ENCODE measurements around the gene MDN1.

GRCh38 chr6:89596056-89596455 lies 223.5 kb downstream of the MDN1 start:
- TF ChIP-seq, protein P1, sequence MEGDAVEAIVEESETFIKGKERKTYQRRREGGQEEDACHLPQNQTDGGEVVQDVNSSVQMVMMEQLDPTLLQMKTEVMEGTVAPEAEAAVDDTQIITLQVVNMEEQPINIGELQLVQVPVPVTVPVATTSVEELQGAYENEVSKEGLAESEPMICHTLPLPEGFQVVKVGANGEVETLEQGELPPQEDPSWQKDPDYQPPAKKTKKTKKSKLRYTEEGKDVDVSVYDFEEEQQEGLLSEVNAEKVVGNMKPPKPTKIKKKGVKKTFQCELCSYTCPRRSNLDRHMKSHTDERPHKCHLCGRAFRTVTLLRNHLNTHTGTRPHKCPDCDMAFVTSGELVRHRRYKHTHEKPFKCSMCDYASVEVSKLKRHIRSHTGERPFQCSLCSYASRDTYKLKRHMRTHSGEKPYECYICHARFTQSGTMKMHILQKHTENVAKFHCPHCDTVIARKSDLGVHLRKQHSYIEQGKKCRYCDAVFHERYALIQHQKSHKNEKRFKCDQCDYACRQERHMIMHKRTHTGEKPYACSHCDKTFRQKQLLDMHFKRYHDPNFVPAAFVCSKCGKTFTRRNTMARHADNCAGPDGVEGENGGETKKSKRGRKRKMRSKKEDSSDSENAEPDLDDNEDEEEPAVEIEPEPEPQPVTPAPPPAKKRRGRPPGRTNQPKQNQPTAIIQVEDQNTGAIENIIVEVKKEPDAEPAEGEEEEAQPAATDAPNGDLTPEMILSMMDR (IDR thresholded peaks at IDR 0.05) = no peak
- TF ChIP-seq POLR2A (IDR thresholded peaks at IDR 0.05; ENCODE audit: low read depth) (no peak), POLR2AphosphoS5 (IDR thresholded peaks at IDR 0.05) (no peak)

Data from esophagus muscularis mucosa (tissue), 3 donors.